GM18868 (cell line): ENCODE data around the gene IL12RB2.

Experiments
- ATAC-seq: cut with Tn5 transposase; IDR thresholded peaks from one replicate; pipeline ENCODE4 v1.9.1; 2021; ENCODE audit warnings: mild to moderate bottlenecking, moderate library complexity; ENCODE audit not compliant: unreplicated experiment

The IL12RB2 gene

GRCh38 chr1:67313934-67314671 is 6.4 kb downstream of the IL12RB2 start:
- ATAC-seq, result no peak

DNA sequence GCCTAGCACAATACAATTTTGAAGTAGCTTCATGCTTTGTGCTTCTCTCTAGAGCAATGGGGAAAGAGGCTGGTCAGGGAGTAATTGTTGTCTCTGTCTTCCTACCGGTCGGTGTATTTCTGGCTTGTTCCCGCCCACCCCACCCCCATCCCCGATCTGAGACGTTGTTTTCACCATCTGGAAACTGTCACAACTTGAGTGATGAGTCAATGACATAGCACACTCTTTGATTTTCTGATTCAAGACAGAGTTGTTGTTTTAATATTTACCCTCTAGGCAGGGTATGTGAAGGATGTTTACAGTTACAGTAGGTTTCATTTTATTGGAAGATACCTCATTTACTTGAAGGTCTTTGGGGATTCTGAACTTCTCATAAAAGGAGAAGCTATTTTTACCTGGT is 7.0 kb downstream of the IL12RB2 start:
- no peak for ATAC-seq

DNA sequence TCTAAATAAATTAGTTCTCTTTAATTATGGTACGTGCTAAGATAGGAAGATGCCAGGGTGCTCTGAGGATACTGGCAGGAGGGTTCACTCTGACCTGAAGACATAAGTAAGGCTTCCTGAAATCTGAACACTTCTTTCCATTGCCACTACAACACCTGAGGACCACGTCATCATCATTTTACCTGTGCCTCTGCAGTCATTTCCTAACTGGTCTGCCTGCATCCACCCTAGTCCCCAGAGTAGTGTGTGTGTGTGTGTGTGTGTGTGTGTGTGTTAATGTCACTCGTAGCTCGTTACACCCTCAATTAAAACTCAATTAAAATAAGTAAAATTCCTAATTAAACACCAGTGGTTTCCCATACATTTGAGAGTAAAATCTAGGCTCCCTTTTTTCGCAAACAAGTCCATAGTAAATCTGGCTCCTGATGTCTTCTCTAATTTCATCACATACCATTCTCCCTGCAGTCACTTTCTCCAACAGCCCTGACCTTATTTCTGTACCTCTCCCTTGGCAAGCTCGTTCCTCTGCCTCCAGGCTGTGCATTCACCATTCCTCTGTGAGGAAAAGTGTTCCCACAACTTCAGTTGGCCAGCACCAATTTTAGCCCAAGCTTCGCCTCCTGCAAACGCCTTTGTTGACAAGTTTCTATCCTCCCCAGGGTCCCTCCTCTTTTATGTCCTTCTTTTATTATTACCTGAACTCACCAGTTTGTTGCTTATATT is 8.7 kb downstream of the IL12RB2 start:
- ATAC-seq, result no peak

DNA sequence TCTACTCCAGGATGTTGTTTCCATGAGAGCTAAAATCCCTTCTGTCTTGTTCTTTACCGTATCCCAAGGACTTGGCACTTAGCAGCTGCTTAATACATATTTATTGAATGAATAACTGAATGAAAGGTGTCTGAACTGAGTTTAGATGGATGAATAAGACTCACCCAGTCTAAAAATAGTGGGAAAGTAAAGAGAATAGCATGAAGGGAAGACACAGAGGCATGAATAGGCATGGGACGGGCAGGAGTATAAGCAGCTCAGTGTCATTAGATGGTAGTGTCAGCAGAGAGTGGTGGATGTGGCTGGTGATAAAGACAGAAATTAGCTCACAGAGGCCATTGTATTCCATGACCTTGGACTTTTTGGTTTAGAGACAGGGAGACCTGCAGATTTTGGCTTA is 9.2 kb downstream of the IL12RB2 start:
- no peak for ATAC-seq

GRCh38 chr1:67317803-67318202 is 10.1 kb downstream of the IL12RB2 start:
- no peak for ATAC-seq

DNA sequence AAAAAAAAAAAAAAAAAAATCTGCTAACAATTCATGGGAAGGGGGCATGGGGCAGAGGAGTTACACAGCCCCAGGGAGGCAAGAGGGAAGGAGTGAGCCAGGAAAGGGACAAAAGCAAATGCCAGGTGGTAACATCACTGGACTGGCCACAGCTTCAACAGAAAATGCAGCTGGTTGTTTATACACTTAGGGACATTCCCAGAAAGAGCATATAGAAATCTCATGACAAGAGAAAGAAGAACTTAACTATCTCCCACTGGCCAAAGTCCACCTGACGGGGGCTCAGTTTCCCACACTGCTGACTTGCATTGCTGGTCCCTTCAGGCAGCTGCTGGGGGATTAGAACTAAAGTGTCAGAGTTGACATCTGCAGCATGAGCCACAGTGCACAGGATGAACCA is 14.8 kb downstream of the IL12RB2 start:
- ATAC-seq, result no peak

GRCh38 chr1:67323087-67323486 is 15.4 kb downstream of the IL12RB2 start:
- ATAC-seq, result no peak

DNA sequence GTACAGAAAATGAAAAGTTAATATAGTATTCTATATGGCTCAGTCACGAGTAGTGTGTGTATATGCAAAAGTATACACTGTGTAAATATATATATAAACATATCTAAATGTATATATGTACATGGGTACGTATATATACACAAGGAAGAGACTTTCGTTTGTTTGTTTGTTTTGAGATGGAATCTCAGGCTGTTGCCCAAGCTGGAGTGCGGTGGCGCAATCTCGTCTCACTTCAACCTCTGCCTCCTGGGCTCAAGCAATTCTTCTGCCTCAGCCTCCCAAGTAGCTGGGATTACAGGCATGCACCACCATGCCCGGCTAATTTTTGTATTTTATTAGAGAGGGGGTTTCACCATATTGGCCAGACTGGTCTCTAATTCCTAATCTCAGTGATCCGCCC is 16.4 kb downstream of the IL12RB2 start:
- ATAC-seq, result no peak

- no peak for ATAC-seq
Measured at GRCh38 chr1:67327864-67328466, 20.3 kb downstream of the IL12RB2 start.

GRCh38 chr1:67332653-67333529 is 25.2 kb downstream of the IL12RB2 start:
- ATAC-seq, result peak; percentile 92

DNA sequence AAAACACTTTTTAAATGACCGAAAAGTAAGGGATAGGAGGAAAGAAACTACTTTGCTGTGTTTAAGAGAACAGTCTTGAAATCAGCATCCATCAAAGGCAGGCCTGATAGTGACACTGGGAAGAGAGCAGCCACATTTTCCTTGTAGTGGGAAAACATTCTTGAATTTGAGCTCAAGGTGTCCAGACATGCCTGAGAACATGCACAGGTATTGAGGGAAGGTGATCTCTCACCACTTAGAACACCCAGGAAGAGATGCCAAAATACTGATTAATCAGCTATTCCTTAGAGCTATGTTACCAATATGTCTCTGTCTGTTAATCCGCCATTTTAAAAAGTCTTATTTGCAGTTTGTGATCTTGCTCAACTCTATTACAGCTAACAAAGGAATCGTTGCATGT is 25.9 kb downstream of the IL12RB2 start:
- ATAC-seq, result no peak

- peak; percentile 21 for ATAC-seq
Measured at GRCh38 chr1:67335411-67335810, 27.7 kb downstream of the IL12RB2 start.

DNA sequence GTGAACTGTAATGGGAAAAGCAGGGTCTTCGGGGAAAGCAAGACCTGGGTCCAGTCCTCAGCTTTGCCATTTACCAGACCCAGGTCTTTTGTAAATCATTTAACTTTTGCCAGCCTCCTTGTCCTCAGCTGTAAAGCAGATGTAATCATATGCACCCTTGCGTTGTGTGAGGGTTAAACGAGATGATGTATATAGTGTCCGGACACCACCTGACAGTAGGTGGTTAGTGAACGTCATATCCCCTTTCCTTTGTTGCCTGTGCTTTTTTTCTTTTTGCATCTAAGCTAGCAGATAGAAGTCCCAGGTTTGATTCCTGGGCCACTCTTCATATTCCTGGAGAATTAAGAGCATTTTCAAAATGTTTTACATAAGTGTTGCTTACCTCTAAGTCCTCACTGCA is 28.5 kb downstream of the IL12RB2 start:
- no peak for ATAC-seq

GRCh38 chr1:67336783-67337182 is 29.1 kb downstream of the IL12RB2 start:
- no peak for ATAC-seq

DNA sequence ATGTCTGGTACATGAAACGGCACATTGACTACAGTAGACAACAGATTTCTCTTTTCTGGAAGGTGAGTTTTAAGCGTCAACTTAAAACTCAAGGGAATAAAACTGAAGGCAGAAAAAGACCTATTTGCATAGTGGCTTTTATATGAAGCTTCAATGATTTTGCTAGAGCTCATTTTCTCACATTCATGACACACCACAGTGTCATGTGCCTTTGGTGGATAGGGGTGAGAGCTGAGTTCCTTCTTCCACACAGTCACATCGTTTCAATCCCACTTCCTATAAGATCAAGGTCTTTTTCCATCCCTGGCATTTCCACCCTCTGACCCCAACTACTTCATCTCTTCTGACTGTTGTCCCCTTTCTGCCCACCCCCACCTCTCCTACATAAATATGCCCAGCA is 31.0 kb downstream of the IL12RB2 start:
- peak; percentile 35 for ATAC-seq

DNA sequence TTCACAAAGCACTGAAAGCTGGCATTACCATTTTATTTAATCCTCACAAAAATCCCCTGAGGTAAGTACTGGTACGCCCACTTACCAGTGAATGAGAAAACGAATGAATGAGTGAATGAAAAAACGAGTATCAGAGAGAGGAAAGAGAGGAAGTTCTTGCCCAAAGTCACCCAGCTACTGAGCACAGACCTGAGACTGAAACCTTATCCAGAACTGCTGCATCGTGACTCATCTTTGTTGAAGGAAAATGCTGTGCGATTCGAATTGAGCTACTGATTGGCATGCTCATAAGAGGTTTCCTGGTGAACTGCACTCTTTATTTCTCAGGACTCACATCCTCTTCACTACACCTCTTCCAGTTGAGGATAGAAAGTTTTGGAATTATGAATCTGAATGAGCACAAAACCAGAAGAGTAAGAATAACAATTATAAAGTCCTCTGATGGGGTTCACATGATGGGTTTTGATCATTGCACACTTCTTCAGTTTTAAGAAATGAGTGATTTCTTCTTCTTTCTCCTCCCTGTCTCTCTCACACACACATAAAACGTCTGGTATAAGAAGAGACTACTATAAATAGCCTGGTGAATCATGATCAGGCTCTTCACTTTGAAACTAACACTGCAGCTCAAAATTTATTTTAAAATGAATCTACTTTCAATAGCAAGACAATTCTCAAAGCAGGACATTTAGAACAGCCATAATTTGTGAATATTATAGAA is 32.1 kb downstream of the IL12RB2 start:
- peak; percentile 38 for ATAC-seq

DNA sequence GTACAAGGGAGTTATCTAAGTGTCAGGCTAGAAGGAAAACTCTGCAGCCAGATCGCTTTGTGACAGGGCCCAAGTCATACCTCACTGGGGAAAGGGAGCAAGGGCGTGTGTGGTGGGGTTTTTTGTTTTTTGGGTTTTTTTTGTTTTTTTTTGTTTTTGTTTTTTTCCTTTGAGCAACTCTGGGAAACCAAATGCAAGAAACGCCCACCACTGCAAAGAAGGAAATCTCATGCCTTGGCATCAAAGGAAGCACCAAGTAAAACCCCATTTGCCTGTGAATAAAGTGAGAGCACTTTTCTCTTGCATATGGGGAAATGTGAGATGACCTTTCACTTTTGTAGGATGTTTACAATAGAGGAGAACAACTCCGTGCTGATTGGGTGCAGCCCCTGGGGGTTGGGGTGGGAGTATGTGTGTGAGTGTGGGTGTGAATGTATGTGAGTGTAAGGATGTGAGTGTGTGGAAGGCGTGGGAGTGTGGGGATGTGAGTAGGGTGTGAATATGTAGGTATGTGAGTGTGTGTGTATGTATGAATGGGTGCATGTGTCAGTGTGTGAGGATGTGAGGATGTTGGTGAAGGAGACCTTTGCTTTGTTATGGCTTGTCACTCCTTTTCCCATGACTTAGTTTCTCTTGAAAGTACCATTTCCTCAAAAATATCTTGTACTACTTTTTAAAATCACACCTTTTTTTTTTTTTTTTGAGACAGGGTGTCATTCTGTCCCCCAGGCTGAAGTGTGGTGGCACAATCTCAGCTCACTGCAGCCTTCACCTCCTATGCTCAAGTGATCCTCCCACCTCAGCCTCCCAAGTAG is 34.6 kb downstream of the IL12RB2 start:
- peak; percentile 38 for ATAC-seq

DNA sequence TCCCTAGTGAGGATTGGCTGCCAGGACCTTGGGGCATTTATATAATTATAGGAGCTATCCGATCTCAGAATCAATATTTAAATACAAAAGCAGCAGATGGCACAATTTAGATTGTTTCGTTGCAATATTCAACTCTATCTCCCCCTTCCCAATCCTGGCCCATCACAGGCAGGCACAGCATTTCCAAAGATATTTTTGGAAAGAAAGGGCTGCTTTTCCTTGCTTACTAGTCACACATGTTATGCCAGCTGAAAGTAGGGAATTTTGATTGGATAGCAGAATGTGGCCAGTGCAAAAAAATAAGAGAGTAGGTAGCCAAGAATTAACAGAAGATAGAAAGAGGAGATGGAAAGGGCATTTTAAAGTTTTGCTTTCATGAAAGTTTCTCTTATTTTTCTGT is 37.9 kb downstream of the IL12RB2 start:
- ATAC-seq, result no peak

GRCh38 chr1:67346982-67347381 is 39.3 kb downstream of the IL12RB2 start:
- ATAC-seq, result no peak
